ENCODE results near the gene MARCHF2.

MARCHF2 gene

DNA sequence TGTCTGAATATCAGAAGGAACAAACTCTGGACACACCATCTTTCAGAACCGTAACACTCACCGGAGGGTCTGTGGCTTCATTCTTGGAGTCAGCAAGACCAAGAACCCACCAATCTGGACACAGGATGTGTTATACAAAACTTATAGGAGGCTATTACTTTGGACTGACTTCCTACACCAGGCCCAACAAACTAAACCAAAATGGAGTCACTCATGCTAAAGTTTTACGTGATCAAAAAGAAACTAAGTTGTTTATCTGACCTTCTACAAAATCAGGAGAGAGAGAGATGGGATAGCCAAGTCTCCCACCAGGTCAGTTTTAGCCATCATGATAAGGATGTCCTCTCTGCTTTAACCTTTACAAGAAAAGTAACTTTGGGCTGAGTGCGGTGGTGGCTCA is 26.1 kb upstream of the MARCHF2 start:
- no peak for TF ChIP-seq ZNF274 (IDR thresholded peaks at IDR 0.05; ENCODE audit: low read depth, low read length)
- no peak overlapping the region for H3K4me3 ChIP-seq (ENCODE audit: low read length)

DNA sequence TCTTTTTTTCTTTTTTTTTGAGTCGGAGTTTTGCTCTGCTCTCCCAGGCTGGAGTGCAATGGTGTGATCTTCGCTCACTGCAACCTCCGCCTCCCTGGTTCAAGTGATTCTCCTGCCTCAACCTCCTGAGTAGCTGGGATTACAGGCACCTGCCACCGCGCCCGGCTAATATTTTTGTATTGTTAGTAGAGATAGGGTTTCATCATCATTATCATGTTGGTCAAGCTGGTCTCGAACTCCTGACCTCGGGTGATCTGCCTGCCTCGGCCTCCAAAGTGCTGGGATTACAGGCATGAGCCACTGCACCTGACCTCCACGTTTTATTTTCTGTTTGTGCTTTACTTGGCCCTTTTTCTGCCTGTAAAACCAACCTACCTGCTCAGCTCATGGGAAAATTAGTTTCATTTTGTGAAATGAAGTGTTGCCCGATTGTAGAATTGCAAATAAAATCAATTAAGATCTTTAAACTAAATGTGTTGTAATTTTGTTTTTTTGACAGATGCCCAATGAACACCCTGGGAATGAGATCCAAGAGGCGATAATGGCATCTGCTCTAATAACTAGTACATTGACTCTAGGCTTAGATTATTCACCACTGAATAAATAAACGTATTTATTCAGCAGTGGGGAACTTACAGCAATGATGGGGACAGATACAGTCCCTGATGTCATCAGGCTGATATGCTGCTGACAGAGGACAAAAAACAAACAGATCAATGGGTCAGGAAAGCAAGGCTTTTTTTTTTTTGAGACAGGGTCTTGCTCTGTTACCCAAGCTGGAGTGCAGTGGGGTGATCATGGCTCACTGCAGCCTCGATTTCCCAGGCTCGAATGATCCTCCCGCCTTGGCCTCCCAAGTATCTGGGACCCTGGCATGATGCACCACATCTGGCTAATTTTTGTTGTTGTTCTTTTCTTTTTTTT is 25.2 kb upstream of the MARCHF2 start:
- TF ChIP-seq ZNF274 (IDR thresholded peaks at IDR 0.05; ENCODE audit: low read depth, low read length), result no peak
- H3K4me3 ChIP-seq (ENCODE audit: low read length), result no peak overlapping the region

DNA sequence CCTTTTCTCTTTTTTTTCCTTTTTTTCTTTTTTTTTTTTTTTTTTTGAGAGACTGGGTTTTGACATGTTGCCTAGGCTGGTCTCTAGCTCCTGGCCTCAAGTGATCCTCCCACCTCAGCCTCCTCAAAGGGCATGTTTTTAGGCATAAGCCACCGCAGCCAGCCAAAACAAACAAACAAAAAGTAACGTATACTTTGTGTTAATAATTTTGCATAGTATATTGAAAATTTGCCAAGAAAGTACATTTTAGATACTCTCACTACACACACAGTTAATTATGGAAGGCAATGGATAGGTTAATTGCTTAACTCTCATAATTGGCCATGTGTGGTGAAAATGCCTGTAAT is 24.5 kb upstream of the MARCHF2 start:
- no peak overlapping the region for H3K4me3 ChIP-seq (ENCODE audit: low read length)
- no peak for TF ChIP-seq ZNF274 (IDR thresholded peaks at IDR 0.05; ENCODE audit: low read depth, low read length)

DNA sequence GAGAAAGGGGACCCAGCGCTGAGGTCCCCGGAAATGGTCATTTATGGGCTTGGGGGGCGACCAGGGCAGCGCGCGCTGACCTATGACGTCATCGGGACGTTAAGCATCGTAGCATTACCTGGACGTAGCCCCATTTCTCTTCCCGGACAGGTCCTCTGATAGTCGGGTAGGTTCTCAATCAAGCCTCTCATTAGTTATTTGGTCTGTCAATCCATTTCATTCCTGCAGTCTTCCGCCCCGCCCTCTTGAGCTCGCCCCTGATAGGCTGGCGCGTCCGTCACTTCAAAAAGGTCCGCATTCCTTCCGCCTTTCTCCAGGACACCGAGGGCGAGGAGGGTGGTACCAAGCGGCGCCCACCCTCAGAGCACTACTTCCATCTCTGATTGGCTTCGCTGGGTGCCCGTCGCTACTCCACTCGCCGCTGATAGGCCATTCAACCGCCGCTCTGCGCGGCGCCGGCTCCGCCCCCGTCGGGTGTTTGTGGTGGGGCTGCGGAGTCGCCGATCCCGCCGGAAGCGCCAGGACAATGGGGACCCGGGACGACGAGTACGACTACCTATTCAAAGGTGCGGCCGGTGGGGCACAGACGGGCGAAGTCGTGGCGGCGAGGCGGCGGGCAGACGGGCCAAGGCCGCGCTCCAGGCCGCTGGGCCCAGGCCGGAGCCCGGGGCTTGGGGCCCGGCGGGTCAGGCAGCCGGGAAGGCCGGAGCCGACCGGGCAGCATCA is 23.1 kb upstream of the MARCHF2 start, which contains the start of gene RAB11B:
TSS of gene RAB11B (plus strand) at position 470 of the 726 bp plus-strand sequence. CDS start at position 527, 57 bp downstream.
- H3K4me3 ChIP-seq (ENCODE audit: low read length), result peak within 1 kb of the TSS; percentile 89
- no peak for TF ChIP-seq ZNF274 (IDR thresholded peaks at IDR 0.05; ENCODE audit: low read depth, low read length)

DNA sequence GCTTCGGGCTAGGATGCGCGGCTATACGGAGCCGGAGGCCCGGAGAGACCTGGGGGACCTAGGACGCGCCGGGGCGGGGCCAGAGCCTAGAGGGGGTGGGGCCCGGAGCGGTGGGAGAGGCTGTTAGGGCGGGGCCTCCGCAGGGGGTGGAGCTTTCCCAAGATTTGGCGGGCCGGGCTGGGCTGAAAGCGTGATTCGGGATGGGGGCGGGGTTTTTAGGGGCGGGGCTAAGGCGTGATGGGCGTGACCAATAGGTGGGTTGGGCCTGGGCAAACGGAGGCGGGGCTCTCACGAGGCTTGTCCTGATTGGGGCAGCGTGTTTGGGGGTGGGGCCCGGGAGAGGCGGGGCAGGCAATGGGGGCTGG is 22.5 kb upstream of the MARCHF2 start:
- TF ChIP-seq ZNF274 (IDR thresholded peaks at IDR 0.05; ENCODE audit: low read depth, low read length), result no peak
- H3K4me3 ChIP-seq (ENCODE audit: low read length), result peak overlapping the region; percentile 89

DNA sequence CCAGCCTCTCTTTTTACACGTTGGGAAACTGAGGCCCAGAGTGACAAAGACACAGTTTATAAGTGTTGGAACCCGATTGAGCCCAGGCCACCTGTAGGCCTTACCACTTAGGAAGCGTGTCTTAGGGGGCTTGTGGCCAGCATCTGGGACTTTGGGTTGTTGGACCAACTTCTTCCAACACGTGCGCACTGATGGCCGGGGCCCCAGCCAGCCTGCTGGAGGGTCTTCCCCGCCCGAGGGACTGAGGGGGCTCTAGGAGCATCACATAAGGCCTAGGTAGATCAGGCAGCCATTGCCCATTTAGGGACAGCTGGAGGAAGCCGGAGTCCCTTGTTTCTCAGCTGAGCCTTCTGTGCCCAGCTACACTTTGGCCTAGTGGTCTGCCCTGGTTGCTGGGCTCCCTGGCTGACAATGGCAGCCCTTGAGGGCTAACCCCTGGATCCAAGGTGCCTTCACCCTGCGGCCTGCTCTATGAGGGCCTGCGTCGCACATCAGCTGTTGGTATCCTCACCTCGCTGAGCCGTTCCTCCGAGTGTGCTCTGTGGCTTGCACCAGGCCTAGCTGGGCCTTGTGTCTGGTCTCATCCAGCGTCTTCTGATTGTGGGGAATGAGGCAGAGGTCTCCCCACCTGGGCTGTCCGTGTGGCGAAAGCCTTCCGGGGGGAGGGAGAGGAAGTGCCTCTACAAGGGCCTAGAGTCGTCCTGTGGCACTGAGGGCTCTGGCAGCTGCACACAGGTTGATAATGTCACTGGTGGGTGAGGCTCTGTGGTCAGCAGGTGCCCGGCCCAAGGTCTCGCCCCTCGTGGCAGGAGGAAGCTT is 21.7 kb upstream of the MARCHF2 start:
- no peak for TF ChIP-seq ZNF274 (IDR thresholded peaks at IDR 0.05; ENCODE audit: low read depth, low read length)
- peak overlapping the region; percentile 12; the same call in 1 of the 2 replicates for H3K4me3 ChIP-seq (ENCODE audit: low read length)

DNA sequence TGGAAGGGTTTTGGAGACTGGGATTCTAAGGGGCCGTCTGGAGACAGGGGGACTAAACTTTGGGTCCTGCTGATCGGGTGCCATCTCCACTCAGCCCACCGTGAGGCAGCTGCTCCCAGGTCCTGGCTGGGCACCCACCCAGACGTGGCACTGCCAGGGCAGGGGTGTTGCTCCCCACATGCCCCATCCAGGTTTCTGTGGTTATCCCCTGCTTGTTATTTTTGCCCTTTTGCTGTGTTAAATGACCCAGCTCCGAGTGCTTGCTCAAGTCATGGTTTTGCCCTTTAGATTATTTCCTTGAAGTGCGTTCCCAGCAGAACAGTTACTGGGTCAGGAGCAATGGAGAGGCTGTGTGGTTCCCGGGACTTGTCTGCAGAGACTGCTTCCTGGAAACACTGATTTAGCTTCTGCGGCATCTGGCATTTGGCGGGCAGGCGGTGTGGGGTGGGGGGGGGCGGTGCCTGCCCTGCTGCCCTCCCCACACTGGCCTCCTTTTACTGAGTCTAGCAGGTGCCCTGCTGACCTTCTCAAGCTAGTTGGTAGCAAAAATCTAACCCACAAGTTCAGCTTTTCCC is 21.0 kb upstream of the MARCHF2 start:
- TF ChIP-seq ZNF274 (IDR thresholded peaks at IDR 0.05; ENCODE audit: low read depth, low read length), result no peak
- no peak overlapping the region for H3K4me3 ChIP-seq (ENCODE audit: low read length)

DNA sequence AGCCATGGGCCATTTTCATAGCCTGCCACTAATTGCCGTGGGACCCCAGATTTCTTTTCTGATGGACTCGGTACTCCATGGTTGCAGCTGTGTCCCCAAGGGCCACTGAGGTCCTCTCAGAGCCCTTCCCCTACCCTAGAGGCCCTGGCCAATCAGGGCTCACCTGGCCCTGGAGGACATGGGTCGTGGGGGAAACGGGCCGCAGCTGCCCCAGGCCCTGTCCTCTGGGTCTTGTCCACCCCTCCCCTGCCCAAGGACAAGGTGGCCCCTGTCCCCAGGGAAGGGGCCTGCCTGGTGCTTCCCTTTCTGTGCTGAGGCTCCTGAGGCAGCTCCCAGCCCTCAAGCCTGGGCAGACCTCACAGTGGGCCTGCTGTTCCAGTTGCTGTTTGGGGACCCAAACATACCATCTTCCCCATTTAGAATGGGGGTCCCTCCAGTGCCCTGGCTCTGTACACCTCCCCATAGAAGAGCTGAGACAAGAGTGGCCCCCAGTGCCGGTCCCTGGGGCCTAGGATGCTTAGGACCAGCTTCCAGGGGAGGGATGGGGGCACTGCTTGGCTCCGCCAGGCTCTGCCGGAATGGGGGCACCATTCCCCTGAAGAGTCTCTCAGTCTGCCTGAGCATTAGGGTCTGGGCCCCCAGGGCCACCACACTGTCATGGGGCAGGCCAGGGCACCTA is 19.8 kb upstream of the MARCHF2 start:
- no peak for TF ChIP-seq ZNF274 (IDR thresholded peaks at IDR 0.05; ENCODE audit: low read depth, low read length)
- H3K4me3 ChIP-seq (ENCODE audit: low read length), result no peak overlapping the region

DNA sequence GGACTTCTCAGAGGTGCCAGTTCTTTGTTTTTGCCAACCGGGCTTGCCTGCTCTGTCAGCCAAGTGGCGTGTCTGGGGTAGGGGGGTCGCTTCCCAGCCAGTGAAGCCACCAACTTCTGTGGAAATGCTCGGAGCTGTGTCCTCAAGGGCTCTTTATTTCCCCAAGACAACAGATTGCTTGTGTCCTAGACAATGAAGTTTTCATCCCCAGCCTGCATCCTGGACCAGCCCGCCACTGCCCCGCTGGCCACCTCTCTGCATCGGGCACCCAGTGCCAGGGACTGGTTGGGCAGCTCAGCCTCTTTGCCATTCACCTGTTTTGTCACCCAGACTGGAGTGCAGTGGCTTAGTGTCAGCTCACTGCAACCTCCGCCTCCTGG is 19.2 kb upstream of the MARCHF2 start:
- H3K4me3 ChIP-seq (ENCODE audit: low read length), result no peak overlapping the region
- TF ChIP-seq ZNF274 (IDR thresholded peaks at IDR 0.05; ENCODE audit: low read depth, low read length), result no peak

DNA sequence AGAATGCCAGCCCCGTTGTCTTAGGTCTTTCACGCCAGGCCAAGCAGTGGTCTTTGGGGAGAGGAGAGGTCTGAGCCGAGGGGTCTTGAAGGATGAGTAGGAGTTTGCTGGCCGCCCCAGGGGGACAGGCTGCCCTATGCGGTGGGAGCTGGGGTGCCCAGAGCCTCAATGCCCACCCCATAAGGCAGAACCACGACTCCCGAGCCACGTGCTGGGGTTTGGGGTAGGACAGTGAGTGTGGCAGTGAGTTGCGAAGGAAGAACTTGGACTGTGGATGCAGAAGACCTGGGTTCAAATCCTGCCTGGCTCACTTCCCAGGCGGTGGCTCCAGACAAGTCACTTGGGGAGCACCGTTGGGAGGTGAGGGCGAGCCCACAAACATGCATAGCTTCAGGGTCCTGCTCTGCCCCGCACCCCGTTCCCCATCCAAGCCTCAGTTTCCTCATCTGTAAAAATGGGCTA is 17.5 kb upstream of the MARCHF2 start:
- TF ChIP-seq ZNF274 (IDR thresholded peaks at IDR 0.05; ENCODE audit: low read depth, low read length), result no peak
- no peak overlapping the region for H3K4me3 ChIP-seq (ENCODE audit: low read length)

DNA sequence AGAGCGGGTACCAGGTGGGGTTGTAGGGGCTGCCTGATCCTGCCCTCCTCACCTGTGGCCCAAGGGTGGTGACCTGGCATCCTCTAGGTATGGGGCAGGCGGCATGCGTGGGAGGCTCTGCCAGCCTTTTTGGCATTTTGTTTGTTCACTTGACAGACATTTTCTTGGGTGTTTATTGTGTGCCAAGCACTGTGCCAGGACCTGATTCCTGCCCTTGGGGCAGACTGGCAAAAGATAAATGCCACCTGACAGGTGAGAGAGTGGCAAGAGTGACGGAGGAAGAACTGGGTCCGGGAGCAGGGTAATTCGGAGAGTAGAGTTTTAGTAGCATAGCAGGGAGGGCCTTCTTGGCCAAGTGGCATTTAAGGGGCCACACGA is 16.9 kb upstream of the MARCHF2 start:
- no peak for TF ChIP-seq ZNF274 (IDR thresholded peaks at IDR 0.05; ENCODE audit: low read depth, low read length)

DNA sequence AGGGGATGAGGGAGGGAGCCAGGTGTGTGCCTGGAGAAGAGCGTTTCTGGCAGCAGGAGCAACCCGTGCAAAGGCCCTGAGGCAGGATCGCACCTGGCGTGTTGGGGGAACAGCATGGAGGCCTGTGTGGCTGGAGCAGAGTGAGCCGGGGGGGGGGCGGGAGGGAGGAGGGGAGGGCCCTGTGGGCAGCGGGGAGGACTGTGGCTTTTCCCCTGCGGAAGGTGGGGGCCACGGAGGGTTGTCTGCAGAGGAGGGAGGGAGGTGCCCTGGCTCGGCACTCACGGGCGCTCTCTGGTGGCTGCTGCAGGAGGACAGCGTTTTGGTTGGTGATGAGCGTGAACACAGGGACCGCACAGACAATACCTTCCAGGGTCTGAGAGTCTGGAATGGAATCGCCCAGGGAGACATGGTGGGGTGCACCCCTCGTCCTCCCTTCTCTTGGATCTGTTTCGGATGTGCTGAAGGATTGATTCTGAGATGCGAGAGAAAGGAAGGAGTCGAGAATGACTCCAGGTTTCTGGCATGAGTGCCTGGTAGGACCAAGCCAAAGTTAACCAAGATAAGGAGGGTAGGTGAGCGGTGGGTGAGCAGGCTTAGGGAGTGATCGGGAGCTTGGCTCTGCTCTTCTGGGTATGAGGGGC is 16.4 kb upstream of the MARCHF2 start:
- no peak for TF ChIP-seq ZNF274 (IDR thresholded peaks at IDR 0.05; ENCODE audit: low read depth, low read length)

More for the DNA sequence above, 16.9 kb upstream of the MARCHF2 start:
- H3K4me3 ChIP-seq (ENCODE audit: low read length), result no peak overlapping the region

DNA sequence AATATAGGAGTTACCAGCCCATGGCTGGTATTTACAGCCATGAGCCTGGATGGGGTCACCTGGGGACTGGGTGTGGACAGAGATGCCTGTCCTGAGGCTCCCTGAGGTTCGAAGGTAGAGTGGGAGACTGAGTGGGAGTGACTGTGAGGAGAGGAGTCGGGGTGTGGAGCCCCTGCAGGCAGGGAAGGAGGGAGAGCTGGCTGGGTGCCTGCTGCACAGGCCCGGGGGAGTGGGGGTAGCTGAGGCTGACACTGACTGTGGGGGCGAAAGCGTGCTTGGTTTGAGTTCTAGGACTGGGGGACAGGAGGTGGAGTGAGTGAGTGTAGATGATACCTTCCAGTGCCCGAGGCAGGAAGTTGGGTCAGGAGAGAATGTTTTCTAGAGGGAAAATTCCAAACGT is 15.8 kb upstream of the MARCHF2 start:
- H3K4me3 ChIP-seq (ENCODE audit: low read length), result no peak overlapping the region
- TF ChIP-seq ZNF274 (IDR thresholded peaks at IDR 0.05; ENCODE audit: low read depth, low read length), result no peak

More for the DNA sequence above, 16.4 kb upstream of the MARCHF2 start:
- no peak overlapping the region for H3K4me3 ChIP-seq (ENCODE audit: low read length)

All from GM08714 (cell line).